K562 (cell line): ENCODE measurements around the gene KNG1. TPM values are rescaled to one million over a fixed set of nuclear protein-coding genes. Genes with fewer than 3 reads are reported as not detected.
A peak's percentile ranks its signal among the peaks of the same experiment; 100 is the strongest.

Experiments
- ARID1B ChIP-seq: fragments of 450-650 bp; IDR thresholded peaks from 2 replicates; pipeline ENCODE4 v1.6.1; 2016; ENCODE audit warnings: antibody characterized with exemption, mild to moderate bottlenecking, inconsistent platforms
- C11orf30 ChIP-seq: fragments of 450-650 bp; IDR thresholded peaks from 2 replicates; pipeline ENCODE4 v1.6.1; 2016; ENCODE audit warnings: low read depth, mild to moderate bottlenecking
- CHD4 ChIP-seq: fragments of 200-600 bp; sonication (generic); IDR thresholded peaks from 3 replicates; pipeline ENCODE4 v1.6.1; 2012; ENCODE audit warnings: low read depth, mild to moderate bottlenecking, mixed read lengths, low read length, inconsistent platforms; ENCODE audit not compliant: insufficient read depth, insufficient replicate concordance, poor library complexity, severe bottlenecking
- EGR1 ChIP-seq: fragments of 450-650 bp; conservative IDR thresholded peaks from 2 replicates; pipeline ENCODE4 v1.6.1; 2017; ENCODE audit warnings: mild to moderate bottlenecking
- EHMT2 ChIP-seq: fragments of 450-650 bp; IDR thresholded peaks from 2 replicates; pipeline ENCODE4 v1.6.1; 2018; ENCODE audit warnings: antibody characterized with exemption
- KDM1A ChIP-seq, 2 experiments: fragments of 450-650 bp; IDR thresholded peaks; 2 replicates each; pipeline ENCODE4 v1.6.1; 2016; ENCODE audit warnings: mild to moderate bottlenecking in 2 of 2
- L3MBTL2 ChIP-seq: fragments of 450-650 bp; IDR thresholded peaks from 2 replicates; pipeline ENCODE4 v1.6.1; 2016; ENCODE audit warnings: mild to moderate bottlenecking, moderate library complexity
- MAFG ChIP-seq: fragments of 450-650 bp; conservative IDR thresholded peaks from 2 replicates; pipeline ENCODE4 v1.6.1; 2016; ENCODE audit warnings: missing genetic modification characterization, missing compliant biosample characterization
- MEIS2 ChIP-seq: fragments of 450-650 bp; IDR thresholded peaks from 2 replicates; pipeline ENCODE4 v1.6.1; 2014; ENCODE audit warnings: mild to moderate bottlenecking; ENCODE audit not compliant: partially characterized antibody
- PKNOX1 ChIP-seq: fragments of 450-650 bp; IDR thresholded peaks from 2 replicates; pipeline ENCODE4 v1.6.1; 2016
- POLR2AphosphoS5 ChIP-seq: IDR thresholded peaks from 2 replicates; pipeline ENCODE4 v1.6.1; 2011; ENCODE audit warnings: mild to moderate bottlenecking, low read depth, low read length, moderate library complexity; ENCODE audit not compliant: control insufficient read depth, insufficient read depth
- RCOR1 ChIP-seq, 2 experiments: IDR thresholded peaks; 2 replicates each; pipeline ENCODE4 v1.6.1; 2012; ENCODE audit warnings: low read depth in 2 of 2, low read length in 2 of 2, borderline replicate concordance in 1 of 2, improper control_type of control experiment in 1 of 2
- polyA plus RNA-seq, 8 experiments: library from polyadenylated mRNA; depleted of rRNA in 4 of 8; stranded (reverse) in 5 of 8; unstranded in 3 of 8; fragments of >200 nt; fragmentation: Nextera tagmentation in 2 of 8; fragmentation: Illumina TruSeq in 1 of 8; extraction: Ambion mirVana in 2 of 8; extraction: Trizol in 1 of 8; gene quantifications; 2 replicates each; pipeline versions ENCODE4 v1.2.1 to v1.2.3, GENCODE V29; 2011 to 2014; ENCODE audit warnings: inconsistent platforms in 1 of 8, missing spikeins in 1 of 8
- total RNA-seq, 7 experiments: library from RNA; depleted of rRNA in 6 of 7; stranded (reverse); fragments of >200 nt in 6 of 7; fragmentation: Illumina TruSeq in 2 of 7; extraction: Trizol in 2 of 7; gene quantifications; 2 replicates each; pipeline versions ENCODE4 v1.2.1 to v1.2.3, GENCODE V29; 2011 to 2021; ENCODE audit warnings: low replicate concordance in 1 of 7
- TF ChIP-seq, protein P1 (sequence below): fragments of 450-650 bp; IDR thresholded peaks from 2 replicates; pipeline ENCODE4 v1.6.1; 2016; ENCODE audit warnings: mild to moderate bottlenecking, moderate library complexity
- TF ChIP-seq, protein P2 (sequence below): fragments of 200-400 bp; formaldehyde crosslinking; IDR thresholded peaks from 2 replicates; pipeline ENCODE4 v1.6.1; 2017; ENCODE audit warnings: mild to moderate bottlenecking, low read depth, low read length, moderate library complexity

KNG1 gene
- total and polyA plus RNA-seq, 9 of the 15 experiments (the other 6 are each of a cell fraction or from before 2014, with no cell fraction given) = 0.09 TPM; not detected in 8

- TF ChIP-seq, protein P1, sequence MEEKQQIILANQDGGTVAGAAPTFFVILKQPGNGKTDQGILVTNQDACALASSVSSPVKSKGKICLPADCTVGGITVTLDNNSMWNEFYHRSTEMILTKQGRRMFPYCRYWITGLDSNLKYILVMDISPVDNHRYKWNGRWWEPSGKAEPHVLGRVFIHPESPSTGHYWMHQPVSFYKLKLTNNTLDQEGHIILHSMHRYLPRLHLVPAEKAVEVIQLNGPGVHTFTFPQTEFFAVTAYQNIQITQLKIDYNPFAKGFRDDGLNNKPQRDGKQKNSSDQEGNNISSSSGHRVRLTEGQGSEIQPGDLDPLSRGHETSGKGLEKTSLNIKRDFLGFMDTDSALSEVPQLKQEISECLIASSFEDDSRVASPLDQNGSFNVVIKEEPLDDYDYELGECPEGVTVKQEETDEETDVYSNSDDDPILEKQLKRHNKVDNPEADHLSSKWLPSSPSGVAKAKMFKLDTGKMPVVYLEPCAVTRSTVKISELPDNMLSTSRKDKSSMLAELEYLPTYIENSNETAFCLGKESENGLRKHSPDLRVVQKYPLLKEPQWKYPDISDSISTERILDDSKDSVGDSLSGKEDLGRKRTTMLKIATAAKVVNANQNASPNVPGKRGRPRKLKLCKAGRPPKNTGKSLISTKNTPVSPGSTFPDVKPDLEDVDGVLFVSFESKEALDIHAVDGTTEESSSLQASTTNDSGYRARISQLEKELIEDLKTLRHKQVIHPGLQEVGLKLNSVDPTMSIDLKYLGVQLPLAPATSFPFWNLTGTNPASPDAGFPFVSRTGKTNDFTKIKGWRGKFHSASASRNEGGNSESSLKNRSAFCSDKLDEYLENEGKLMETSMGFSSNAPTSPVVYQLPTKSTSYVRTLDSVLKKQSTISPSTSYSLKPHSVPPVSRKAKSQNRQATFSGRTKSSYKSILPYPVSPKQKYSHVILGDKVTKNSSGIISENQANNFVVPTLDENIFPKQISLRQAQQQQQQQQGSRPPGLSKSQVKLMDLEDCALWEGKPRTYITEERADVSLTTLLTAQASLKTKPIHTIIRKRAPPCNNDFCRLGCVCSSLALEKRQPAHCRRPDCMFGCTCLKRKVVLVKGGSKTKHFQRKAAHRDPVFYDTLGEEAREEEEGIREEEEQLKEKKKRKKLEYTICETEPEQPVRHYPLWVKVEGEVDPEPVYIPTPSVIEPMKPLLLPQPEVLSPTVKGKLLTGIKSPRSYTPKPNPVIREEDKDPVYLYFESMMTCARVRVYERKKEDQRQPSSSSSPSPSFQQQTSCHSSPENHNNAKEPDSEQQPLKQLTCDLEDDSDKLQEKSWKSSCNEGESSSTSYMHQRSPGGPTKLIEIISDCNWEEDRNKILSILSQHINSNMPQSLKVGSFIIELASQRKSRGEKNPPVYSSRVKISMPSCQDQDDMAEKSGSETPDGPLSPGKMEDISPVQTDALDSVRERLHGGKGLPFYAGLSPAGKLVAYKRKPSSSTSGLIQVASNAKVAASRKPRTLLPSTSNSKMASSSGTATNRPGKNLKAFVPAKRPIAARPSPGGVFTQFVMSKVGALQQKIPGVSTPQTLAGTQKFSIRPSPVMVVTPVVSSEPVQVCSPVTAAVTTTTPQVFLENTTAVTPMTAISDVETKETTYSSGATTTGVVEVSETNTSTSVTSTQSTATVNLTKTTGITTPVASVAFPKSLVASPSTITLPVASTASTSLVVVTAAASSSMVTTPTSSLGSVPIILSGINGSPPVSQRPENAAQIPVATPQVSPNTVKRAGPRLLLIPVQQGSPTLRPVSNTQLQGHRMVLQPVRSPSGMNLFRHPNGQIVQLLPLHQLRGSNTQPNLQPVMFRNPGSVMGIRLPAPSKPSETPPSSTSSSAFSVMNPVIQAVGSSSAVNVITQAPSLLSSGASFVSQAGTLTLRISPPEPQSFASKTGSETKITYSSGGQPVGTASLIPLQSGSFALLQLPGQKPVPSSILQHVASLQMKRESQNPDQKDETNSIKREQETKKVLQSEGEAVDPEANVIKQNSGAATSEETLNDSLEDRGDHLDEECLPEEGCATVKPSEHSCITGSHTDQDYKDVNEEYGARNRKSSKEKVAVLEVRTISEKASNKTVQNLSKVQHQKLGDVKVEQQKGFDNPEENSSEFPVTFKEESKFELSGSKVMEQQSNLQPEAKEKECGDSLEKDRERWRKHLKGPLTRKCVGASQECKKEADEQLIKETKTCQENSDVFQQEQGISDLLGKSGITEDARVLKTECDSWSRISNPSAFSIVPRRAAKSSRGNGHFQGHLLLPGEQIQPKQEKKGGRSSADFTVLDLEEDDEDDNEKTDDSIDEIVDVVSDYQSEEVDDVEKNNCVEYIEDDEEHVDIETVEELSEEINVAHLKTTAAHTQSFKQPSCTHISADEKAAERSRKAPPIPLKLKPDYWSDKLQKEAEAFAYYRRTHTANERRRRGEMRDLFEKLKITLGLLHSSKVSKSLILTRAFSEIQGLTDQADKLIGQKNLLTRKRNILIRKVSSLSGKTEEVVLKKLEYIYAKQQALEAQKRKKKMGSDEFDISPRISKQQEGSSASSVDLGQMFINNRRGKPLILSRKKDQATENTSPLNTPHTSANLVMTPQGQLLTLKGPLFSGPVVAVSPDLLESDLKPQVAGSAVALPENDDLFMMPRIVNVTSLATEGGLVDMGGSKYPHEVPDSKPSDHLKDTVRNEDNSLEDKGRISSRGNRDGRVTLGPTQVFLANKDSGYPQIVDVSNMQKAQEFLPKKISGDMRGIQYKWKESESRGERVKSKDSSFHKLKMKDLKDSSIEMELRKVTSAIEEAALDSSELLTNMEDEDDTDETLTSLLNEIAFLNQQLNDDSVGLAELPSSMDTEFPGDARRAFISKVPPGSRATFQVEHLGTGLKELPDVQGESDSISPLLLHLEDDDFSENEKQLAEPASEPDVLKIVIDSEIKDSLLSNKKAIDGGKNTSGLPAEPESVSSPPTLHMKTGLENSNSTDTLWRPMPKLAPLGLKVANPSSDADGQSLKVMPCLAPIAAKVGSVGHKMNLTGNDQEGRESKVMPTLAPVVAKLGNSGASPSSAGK = peak; percentile 52
- TF ChIP-seq EHMT2 (peak; percentile 49; the same call in 1 of the 2 replicates), EGR1 (peak; percentile 30), CHD4 (no peak), PKNOX1 (0 out of 2 replicates have a peak, but pooled peaks have one; percentile 23), KDM1A (IDR thresholded peaks at IDR 0.05) (0 out of 4 replicates have a peak, but pooled peaks of 1 of the 2 experiments have one; percentile 21), L3MBTL2 (peak; percentile 78), ARID1B (peak; percentile 36; the same call in 1 of the 2 replicates), C11orf30 (peak; percentile 21; the same call in 1 of the 2 replicates), MEIS2 (peak; percentile 6), POLR2AphosphoS5 (no peak), RCOR1 (IDR thresholded peaks at IDR 0.05; ENCODE audit: borderline replicate concordance in 1 of 2, low read depth in 2 of 2, low read length in 2 of 2) (peak in 1 of 2 experiments; percentile 71; a peak in 2 of 4 replicates), MAFG (tag) (peak; percentile 45; the same call in 1 of the 2 replicates)
- TF ChIP-seq, protein P2, sequence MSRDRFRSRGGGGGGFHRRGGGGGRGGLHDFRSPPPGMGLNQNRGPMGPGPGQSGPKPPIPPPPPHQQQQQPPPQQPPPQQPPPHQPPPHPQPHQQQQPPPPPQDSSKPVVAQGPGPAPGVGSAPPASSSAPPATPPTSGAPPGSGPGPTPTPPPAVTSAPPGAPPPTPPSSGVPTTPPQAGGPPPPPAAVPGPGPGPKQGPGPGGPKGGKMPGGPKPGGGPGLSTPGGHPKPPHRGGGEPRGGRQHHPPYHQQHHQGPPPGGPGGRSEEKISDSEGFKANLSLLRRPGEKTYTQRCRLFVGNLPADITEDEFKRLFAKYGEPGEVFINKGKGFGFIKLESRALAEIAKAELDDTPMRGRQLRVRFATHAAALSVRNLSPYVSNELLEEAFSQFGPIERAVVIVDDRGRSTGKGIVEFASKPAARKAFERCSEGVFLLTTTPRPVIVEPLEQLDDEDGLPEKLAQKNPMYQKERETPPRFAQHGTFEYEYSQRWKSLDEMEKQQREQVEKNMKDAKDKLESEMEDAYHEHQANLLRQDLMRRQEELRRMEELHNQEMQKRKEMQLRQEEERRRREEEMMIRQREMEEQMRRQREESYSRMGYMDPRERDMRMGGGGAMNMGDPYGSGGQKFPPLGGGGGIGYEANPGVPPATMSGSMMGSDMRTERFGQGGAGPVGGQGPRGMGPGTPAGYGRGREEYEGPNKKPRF = no peak
Observed at GRCh38 chr3:186682812-186683211, 34.3 kb upstream of the KNG1 start (continued).
